Loucy (cell line): ENCODE results near the gene PRUNE2.

Experiments
- H2AFZ ChIP-seq: fragments of 200-600 bp; sonication (generic); 2 replicates; pipeline ENCODE4 v1.6.0; 2016; ENCODE audit warnings: antibody characterized with exemption, mild to moderate bottlenecking, low read length, moderate library complexity
- H3F3A ChIP-seq: fragments of 200-600 bp; 2 replicates; pipeline ENCODE4 v1.6.0; 2016; ENCODE audit warnings: antibody characterized with exemption, low read depth, mild to moderate bottlenecking
- H3K27me3 ChIP-seq: fragments of 200-600 bp; sonication (generic); 2 replicates; pipeline ENCODE4 v1.6.1; 2014; ENCODE audit warnings: low read length, mild to moderate bottlenecking; ENCODE audit not compliant: insufficient read depth, poor library complexity, severe bottlenecking
- H3K36me3 ChIP-seq: fragments of 200-600 bp; sonication (generic); 2 replicates; pipeline ENCODE4 v1.6.1; 2016; ENCODE audit warnings: low read length; ENCODE audit not compliant: insufficient read depth
- H3K4me1 ChIP-seq: fragments of 200-600 bp; sonication (generic); 2 replicates; pipeline ENCODE4 v1.5.1; 2014; ENCODE audit warnings: low read length, mild to moderate bottlenecking; ENCODE audit not compliant: insufficient read depth, poor library complexity, severe bottlenecking
- H3K4me2 ChIP-seq: fragments of 200-600 bp; sonication (generic); 2 replicates; pipeline ENCODE4 v1.6.0; 2014; ENCODE audit warnings: antibody characterized with exemption, low read length, low read depth, mild to moderate bottlenecking; ENCODE audit not compliant: poor library complexity, severe bottlenecking
- H3K4me3 ChIP-seq: fragments of 200-600 bp; sonication (generic); 2 replicates; pipeline ENCODE4 v1.5.1; 2014; ENCODE audit warnings: low read length, mild to moderate bottlenecking, mixed read lengths; ENCODE audit not compliant: poor library complexity, severe bottlenecking
- H3K79me2 ChIP-seq: fragments of 200-600 bp; sonication (generic); 2 replicates; pipeline ENCODE4 v1.6.1; 2014; ENCODE audit warnings: low read length; ENCODE audit not compliant: insufficient read depth
- H3K9ac ChIP-seq: fragments of 200-600 bp; sonication (generic); 2 replicates; pipeline ENCODE4 v1.6.0; 2014; ENCODE audit warnings: mild to moderate bottlenecking, low read depth, low read length, moderate library complexity; ENCODE audit not compliant: poor library complexity, severe bottlenecking
- H3K9me2 ChIP-seq: fragments of 200-600 bp; sonication (generic); replicated peaks from 2 replicates; pipeline ENCODE4 v1.6.1; 2016; ENCODE audit warnings: low read depth, low read length, mixed read lengths
- H3K9me3 ChIP-seq: fragments of 200-600 bp; sonication (generic); 2 replicates; pipeline ENCODE4 v1.6.1; 2014; ENCODE audit warnings: mild to moderate bottlenecking, antibody characterized with exemption, low read length, low read depth; ENCODE audit not compliant: insufficient read depth
- H4K20me1 ChIP-seq: fragments of 200-600 bp; sonication (generic); 2 replicates; pipeline ENCODE4 v1.6.0; 2014; ENCODE audit warnings: antibody characterized with exemption, low read length, mild to moderate bottlenecking; ENCODE audit not compliant: insufficient read depth, poor library complexity, severe bottlenecking
- CTCF ChIP-seq: fragments of 200-600 bp; sonication (generic); conservative IDR thresholded peaks from 2 replicates; pipeline ENCODE4 v1.5.1; 2014; ENCODE audit warnings: mild to moderate bottlenecking, antibody characterized with exemption, low read length
- EZH2phosphoT487 ChIP-seq: fragments of 200-600 bp; IDR thresholded peaks from 2 replicates; pipeline ENCODE4 v1.6.1; 2018; ENCODE audit warnings: antibody characterized with exemption, mild to moderate bottlenecking, moderate library complexity, borderline replicate concordance

Gene PRUNE2

DNA sequence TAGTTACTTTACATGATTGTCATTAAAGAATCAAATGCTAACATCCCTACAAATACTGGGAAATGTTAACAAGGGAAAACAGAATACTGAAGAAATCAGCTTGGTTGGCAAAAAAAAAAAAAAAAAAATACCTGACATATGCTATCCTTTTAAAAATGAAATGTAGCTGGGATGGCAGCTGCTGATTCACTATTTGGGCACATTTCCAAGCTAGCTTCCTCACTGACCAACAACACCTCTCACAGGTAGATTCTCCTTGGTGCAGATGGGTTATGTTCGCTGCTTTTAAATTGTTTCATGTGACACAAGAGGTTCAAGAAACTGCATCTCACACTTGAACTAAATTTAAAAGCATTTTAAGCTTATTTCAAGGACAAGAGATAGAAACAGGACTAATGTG lies 6.1 kb upstream of the PRUNE2 start:
- Histone ChIP-seq H3K9me2 (no peaks in the 10 kb centered on the region), H4K20me1 (no peaks in the 10 kb centered on the region), H3F3A (no peaks in the 10 kb centered on the region), H3K9ac (no peak overlapping the region), H3K9me3 (no peaks in the 10 kb centered on the region), H3K4me3 (no peak overlapping the region), H3K4me2 (no peak overlapping the region), H3K4me1 (no peaks in the 10 kb centered on the region), H2AFZ (no peak overlapping the region), H3K36me3 (no peaks in the 10 kb centered on the region), H3K79me2 (no peaks in the 10 kb centered on the region), H3K27me3 (no peaks in the 10 kb centered on the region)
- no peak for TF ChIP-seq CTCF
- TF ChIP-seq EZH2phosphoT487 = no peak

GRCh38 chr9:76910861-76911260 lies 4.9 kb upstream of the PRUNE2 start:
- Histone ChIP-seq H3K4me2 (no peak overlapping the region), H3K4me1 (no peaks in the 10 kb centered on the region), H3K27me3 (no peaks in the 10 kb centered on the region), H2AFZ (no peak overlapping the region), H3K9ac (no peak overlapping the region), H4K20me1 (no peaks in the 10 kb centered on the region), H3K9me2 (no peaks in the 10 kb centered on the region), H3K9me3 (no peaks in the 10 kb centered on the region), H3F3A (no peaks in the 10 kb centered on the region), H3K4me3 (no peak overlapping the region), H3K36me3 (no peaks in the 10 kb centered on the region), H3K79me2 (no peaks in the 10 kb centered on the region)
- TF ChIP-seq EZH2phosphoT487 (no peak), CTCF (no peak)

GRCh38 chr9:76906647-76906975 lies 697 bp upstream of the PRUNE2 start:
- Histone ChIP-seq H3K4me3 (no peak overlapping the region), H2AFZ (no peak overlapping the region), H3K9me3 (no peaks in the 10 kb centered on the region), H4K20me1 (no peaks in the 10 kb centered on the region), H3K36me3 (no peaks in the 10 kb centered on the region), H3F3A (no peaks in the 10 kb centered on the region), H3K9me2 (no peaks in the 10 kb centered on the region), H3K4me2 (no peak overlapping the region), H3K4me1 (no peaks in the 10 kb centered on the region), H3K27me3 (no peaks in the 10 kb centered on the region), H3K79me2 (no peaks in the 10 kb centered on the region), H3K9ac (no peak overlapping the region)
- TF ChIP-seq EZH2phosphoT487 = no peak
- no peak for TF ChIP-seq CTCF
